ENCODE results near the gene GTF2A1. TPM values are rescaled to one million over a fixed set of nuclear protein-coding genes. Genes with fewer than 3 reads are reported as not detected.

GTF2A1 gene
- total and polyA plus RNA-seq, 7 donors = 8.1 to 45.1 (median 25.5) TPM

GRCh38 chr14:81265636-81266169, 44.9 kb upstream of the GTF2A1 start:
- no peak for TF ChIP-seq CTCF (IDR thresholded peaks at IDR 0.05)
- intact Hi-C loops (cut with DNase I) = loop anchor here in 1 of 2 donors (5.0 kb wide), 1 partner anchor 43 kb away; the partner anchor contains the start of gene GTF2A1
- Histone ChIP-seq H3K27me3 (ENCODE audit: insufficient read depth in 3 of 3, low read length in 2 of 3) (no peaks in the 10 kb centered on the region), H3K36me3 (ENCODE audit: insufficient read depth in 1 of 2, low read depth in 1 of 2) (peaks cover 0 to 3% of the 10 kb centered on the region in 2 donors), H3K4me3 (no peak overlapping the region), H3K4me1 (peaks cover 15% of the 10 kb centered on the region), H3K9me3 (no peaks in the 10 kb centered on the region), H3K27ac (no peak overlapping the region)
- no peak for DNase-seq
- WGBS, 3 donors = 82 to 85% (median 84%) methylated on average over 3 of the region's 3 CpGs
- no peak for ATAC-seq

- Histone ChIP-seq H3K27me3 (ENCODE audit: insufficient read depth in 3 of 3, low read length in 2 of 3) (no peaks in the 10 kb centered on the region), H3K4me1 (peaks cover 8% of the 10 kb centered on the region), H3K27ac (no peak overlapping the region), H3K9me3 (no peaks in the 10 kb centered on the region), H3K4me3 (no peak overlapping the region), H3K36me3 (ENCODE audit: insufficient read depth in 1 of 2, low read depth in 1 of 2) (peaks cover 0 to 3% of the 10 kb centered on the region in 2 donors)
- ATAC-seq (no peak), DNase-seq (no peak)
- intact Hi-C loops (cut with DNase I) = loop anchor here in 1 of 2 donors (5.0 kb wide), 1 partner anchor 42 kb away; the partner anchor contains the start of gene GTF2A1
- TF ChIP-seq CTCF (IDR thresholded peaks at IDR 0.05) = no peak
- 91 to 98% (median 94%) methylated on average over 1 of the region's 1 CpG for WGBS, 3 donors
These were observed 43.9 kb upstream of the GTF2A1 start for GRCh38 chr14:81264671-81265070.

GRCh38 chr14:81263777-81264410, 43.1 kb upstream of the GTF2A1 start:
- Histone ChIP-seq H3K27me3 (ENCODE audit: insufficient read depth in 3 of 3, low read length in 2 of 3) (no peaks in the 10 kb centered on the region), H3K9me3 (no peaks in the 10 kb centered on the region), H3K27ac (no peak overlapping the region), H3K4me1 (peaks cover 1% of the 10 kb centered on the region), H3K36me3 (ENCODE audit: insufficient read depth in 1 of 2, low read depth in 1 of 2) (peaks cover 0 to 3% of the 10 kb centered on the region in 2 donors), H3K4me3 (no peak overlapping the region)
- intact Hi-C loops (cut with DNase I) = no loop called here
- ATAC-seq (no peak), DNase-seq (no peak)
- no peak for TF ChIP-seq CTCF (IDR thresholded peaks at IDR 0.05)
- 88 to 90% (median 88%) methylated on average over 4 of the region's 4 CpGs for WGBS, 3 donors

GRCh38 chr14:81261176-81261575, 40.4 kb upstream of the GTF2A1 start:
- TF ChIP-seq CTCF (IDR thresholded peaks at IDR 0.05) = no peak
- intact Hi-C loops (cut with DNase I) = no loop called here
- H3K4me3 ChIP-seq = no peak overlapping the region
- WGBS, 3 donors = 52 to 63% (median 56%) methylated on average over 3 of the region's 3 CpGs
- no peaks in the 10 kb centered on the region for H3K9me3 ChIP-seq
- no peak overlapping the region for H3K27ac ChIP-seq
- DNase-seq = no peak
- ATAC-seq = no peak
- no peaks in the 10 kb centered on the region for H3K4me1 ChIP-seq
- peaks cover 0 to 3% of the 10 kb centered on the region in 2 donors for H3K36me3 ChIP-seq (ENCODE audit: insufficient read depth in 1 of 2, low read depth in 1 of 2)
- no peaks in the 10 kb centered on the region for H3K27me3 ChIP-seq (ENCODE audit: insufficient read depth in 3 of 3, low read length in 2 of 3)
